ENCODE results near the gene PDE3B. TPM values are rescaled to one million over a fixed set of nuclear protein-coding genes. Genes with fewer than 3 reads are reported as not detected.
"Not testable (repeated sequence)": the region's sequence is repeated elsewhere in the genome, so short reads cannot be mapped to it uniquely, and the experiment has no call there.

Gene PDE3B
- total RNA-seq, 4 donors from 2014 or later, result 14.0 to 30.5 (median 18.0) TPM

DNA sequence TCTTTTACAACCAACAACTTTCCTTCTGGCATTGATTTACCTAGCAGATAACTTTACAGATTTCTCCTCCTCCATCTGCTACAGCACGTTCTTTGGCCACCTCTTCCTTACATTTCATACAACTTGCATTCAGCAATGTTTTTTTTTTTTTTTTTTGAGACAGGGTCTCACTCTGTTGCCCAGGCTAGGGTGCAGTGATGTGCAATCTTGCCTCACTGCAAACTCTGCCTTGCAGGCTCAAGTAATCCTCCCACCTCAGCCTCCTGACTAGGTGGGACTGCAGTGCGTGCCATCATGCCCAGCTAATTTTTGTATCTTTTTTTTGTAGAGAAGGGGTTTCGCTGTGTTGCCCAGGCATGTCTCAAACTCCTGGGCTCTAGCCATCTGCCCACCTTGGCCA lies 6.5 kb downstream of the PDE3B start:
- H3K9me3 ChIP-seq, result no peaks in the 10 kb centered on the region
- no peak overlapping the region for H3K4me3 ChIP-seq
- H3K4me1 ChIP-seq, result no peaks in the 10 kb centered on the region
- H3K36me3 ChIP-seq, result no peaks in the 10 kb centered on the region
- DNase-seq, result no peak
- no peak for TF ChIP-seq POLR2A (IDR thresholded peaks at IDR 0.05)
- TF ChIP-seq, protein P1, sequence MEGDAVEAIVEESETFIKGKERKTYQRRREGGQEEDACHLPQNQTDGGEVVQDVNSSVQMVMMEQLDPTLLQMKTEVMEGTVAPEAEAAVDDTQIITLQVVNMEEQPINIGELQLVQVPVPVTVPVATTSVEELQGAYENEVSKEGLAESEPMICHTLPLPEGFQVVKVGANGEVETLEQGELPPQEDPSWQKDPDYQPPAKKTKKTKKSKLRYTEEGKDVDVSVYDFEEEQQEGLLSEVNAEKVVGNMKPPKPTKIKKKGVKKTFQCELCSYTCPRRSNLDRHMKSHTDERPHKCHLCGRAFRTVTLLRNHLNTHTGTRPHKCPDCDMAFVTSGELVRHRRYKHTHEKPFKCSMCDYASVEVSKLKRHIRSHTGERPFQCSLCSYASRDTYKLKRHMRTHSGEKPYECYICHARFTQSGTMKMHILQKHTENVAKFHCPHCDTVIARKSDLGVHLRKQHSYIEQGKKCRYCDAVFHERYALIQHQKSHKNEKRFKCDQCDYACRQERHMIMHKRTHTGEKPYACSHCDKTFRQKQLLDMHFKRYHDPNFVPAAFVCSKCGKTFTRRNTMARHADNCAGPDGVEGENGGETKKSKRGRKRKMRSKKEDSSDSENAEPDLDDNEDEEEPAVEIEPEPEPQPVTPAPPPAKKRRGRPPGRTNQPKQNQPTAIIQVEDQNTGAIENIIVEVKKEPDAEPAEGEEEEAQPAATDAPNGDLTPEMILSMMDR (IDR thresholded peaks at IDR 0.05), result no peak
- no peak overlapping the region for H3K27ac ChIP-seq
- no peaks in the 10 kb centered on the region for H3K27me3 ChIP-seq

DNA sequence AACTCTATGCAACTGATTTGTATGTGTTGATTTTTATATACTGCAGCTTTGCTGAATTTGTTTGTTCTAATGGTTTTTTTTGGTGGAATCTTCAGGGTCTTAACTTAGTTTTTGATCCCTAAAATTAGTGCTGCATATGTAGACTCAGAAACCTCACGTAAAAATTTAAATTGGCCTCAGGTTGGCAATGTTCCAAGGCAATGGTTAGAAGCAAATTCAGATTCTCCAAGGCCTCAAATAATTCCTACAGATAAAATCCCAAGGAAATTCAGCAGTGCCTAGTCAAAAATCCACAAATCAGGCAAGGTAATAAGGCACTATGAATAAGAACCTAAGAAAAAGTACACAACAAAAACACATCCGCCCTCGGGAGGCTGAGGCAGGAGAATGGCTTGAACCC lies 9.5 kb downstream of the PDE3B start:
- Histone ChIP-seq H3K4me1 (no peaks in the 10 kb centered on the region), H3K9me3 (no peaks in the 10 kb centered on the region), H3K4me3 (no peak overlapping the region), H3K36me3 (no peaks in the 10 kb centered on the region), H3K27ac (no peak overlapping the region), H3K27me3 (no peaks in the 10 kb centered on the region)
- TF ChIP-seq, protein P1 (IDR thresholded peaks at IDR 0.05), result no peak
- TF ChIP-seq POLR2A (IDR thresholded peaks at IDR 0.05), result no peak
- no peak for DNase-seq

DNA sequence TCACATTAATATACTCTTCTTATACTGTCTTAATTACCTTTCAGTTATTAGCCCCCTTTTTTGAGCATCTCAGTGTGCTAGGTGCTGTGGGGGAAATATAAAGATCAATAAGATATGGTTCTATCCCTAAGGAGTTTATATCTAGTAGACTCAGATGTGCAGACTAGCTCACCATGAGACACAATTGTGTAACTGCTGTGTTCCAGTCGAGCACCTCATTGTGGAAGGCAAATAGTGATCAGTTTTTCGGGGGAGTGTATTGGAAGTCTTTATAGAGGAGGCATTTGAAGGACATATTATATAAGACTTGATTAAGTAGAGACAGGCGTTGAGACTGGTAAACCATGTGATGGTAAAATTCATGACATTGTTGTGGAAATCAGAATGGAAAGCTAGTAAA lies 11.8 kb downstream of the PDE3B start:
- Histone ChIP-seq H3K4me3 (no peak overlapping the region), H3K27me3 (no peaks in the 10 kb centered on the region), H3K27ac (no peak overlapping the region), H3K4me1 (no peaks in the 10 kb centered on the region), H3K9me3 (no peaks in the 10 kb centered on the region), H3K36me3 (no peaks in the 10 kb centered on the region)
- DNase-seq, result no peak
- no peak for TF ChIP-seq POLR2A (IDR thresholded peaks at IDR 0.05)
- TF ChIP-seq, protein P1 (IDR thresholded peaks at IDR 0.05), result no peak

DNA sequence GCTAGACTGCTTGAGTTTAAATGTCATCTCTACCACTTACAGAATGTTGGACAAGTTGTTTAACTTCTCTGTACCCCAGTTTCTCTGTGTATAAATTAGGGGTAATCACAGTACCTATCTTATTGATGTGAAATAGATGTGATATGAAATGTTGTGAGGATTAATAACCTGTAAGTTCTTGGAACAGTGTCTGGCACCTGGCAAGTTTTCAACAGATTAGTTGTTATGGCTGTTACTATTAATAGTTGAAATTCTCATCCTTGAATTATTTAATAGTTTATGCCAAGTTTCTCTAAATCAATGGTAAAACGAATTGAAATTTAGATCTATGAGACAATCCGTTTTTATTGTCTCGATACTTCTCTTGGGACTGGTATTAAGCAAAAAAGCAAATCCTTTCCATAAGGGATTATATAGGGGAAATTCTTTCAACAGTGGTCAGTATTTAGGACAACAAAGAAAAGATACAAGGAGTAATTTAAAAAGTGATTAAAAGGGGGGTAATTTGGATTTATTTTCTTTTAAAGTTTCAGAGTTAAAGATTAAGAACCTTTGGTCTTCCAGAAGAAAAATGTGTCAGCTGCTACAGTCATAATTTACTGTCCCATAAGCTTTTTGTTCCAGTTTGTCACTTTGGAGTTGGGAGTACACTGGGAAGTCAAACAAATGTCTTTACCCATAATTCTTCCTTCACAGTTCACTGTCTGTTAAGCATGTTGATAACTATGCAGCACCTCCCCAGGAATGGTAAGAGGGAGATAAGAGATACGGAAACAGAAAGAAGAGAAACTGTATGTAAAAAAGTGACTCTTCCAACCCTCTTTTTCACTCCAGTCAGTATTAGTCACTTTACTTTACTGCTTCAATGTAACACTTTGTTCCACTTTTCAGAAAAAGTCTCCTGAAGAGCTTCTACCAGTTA lies 13.2 kb downstream of the PDE3B start:
- H3K36me3 ChIP-seq, result no peaks in the 10 kb centered on the region
- H3K4me3 ChIP-seq, result no peak overlapping the region
- H3K27ac ChIP-seq, result no peak overlapping the region
- no peaks in the 10 kb centered on the region for H3K9me3 ChIP-seq
- TF ChIP-seq, protein P1 (IDR thresholded peaks at IDR 0.05), result no peak
- no peak for TF ChIP-seq POLR2A (IDR thresholded peaks at IDR 0.05)
- no peaks in the 10 kb centered on the region for H3K27me3 ChIP-seq
- H3K4me1 ChIP-seq, result no peaks in the 10 kb centered on the region
- no peak for DNase-seq

DNA sequence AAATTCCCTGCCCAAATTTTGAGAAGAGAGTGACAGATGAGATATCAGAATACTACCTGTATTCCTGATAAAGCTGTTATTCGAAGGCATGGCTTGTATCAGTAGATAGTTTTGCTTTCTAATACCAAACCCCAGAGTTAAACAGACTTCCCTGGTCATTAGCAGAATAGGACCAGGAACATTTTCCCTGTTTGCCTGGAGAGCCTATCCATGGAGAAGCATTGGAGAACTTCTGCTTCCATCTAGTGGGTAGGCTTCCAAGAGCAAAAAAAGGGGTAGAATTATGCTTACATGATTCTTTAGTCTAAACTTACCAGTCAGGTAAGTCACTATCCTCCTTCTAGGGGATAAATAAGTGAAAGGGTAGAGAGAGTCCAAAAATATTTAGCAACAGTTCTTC lies 14.2 kb downstream of the PDE3B start:
- H3K4me1 ChIP-seq, result no peaks in the 10 kb centered on the region
- H3K27ac ChIP-seq, result no peak overlapping the region
- TF ChIP-seq POLR2A (IDR thresholded peaks at IDR 0.05), result no peak
- TF ChIP-seq, protein P1 (IDR thresholded peaks at IDR 0.05), result peak in 3 of 6 experiments; percentile 6 to 21 (median 12)
- H3K27me3 ChIP-seq, result no peaks in the 10 kb centered on the region
- H3K4me3 ChIP-seq, result no peak overlapping the region
- no peak for DNase-seq
- H3K9me3 ChIP-seq, result no peaks in the 10 kb centered on the region
- no peaks in the 10 kb centered on the region for H3K36me3 ChIP-seq

DNA sequence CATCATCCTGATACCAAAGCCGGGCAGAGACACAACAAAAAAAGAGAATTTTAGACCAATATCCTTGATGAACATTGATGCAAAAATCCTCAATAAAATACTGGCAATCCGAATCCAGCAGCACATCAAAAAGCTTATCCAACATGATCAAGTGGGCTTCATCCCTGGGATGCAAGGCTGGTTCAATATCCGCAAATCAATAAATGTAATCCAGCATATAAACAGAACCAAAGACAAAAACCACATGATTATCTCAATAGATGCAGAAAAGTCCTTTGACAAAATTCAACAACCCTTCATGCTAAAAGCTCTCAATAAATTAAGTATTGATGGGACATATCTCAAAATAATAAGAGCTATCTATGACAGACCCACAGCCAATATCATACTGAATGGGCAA lies 21.3 kb downstream of the PDE3B start:
- not testable (repeated sequence) for H3K4me1 ChIP-seq, DNase-seq, H3K9me3 ChIP-seq, H3K27ac ChIP-seq, H3K4me3 ChIP-seq, H3K27me3 ChIP-seq, H3K36me3 ChIP-seq

DNA sequence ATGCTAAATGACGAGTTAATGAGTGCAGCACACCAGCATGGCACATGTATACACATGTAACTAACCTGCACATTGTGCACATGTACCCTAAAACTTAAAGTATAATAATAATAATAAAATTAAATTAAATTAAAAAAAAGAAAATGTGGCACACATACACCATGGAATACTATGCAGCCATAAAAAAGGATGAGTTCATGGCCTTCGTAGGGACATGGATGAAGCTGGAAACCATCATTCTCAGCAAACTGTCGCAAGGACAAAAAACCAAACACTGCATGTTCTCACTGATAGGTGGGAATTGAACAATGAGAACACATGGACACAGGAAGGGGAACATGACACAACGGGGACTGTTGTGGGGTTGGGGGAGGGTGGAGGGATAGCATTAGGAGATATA lies 23.7 kb downstream of the PDE3B start:
- H3K27me3 ChIP-seq, H3K9me3 ChIP-seq, H3K27ac ChIP-seq, H3K36me3 ChIP-seq, H3K4me1 ChIP-seq, H3K4me3 ChIP-seq, DNase-seq: not testable (repeated sequence)
